Lower leg skin (tissue), 4 donors: ENCODE results near the gene POLA2. TPM values are rescaled to one million over a fixed set of nuclear protein-coding genes. Genes with fewer than 3 reads are reported as not detected.

Experiments
- DNase-seq, 2 donors: peaks; one replicate each; pipeline ENCODE4 v3.0.0-alpha.2; 2019; ENCODE audit warnings: low spot score in 2 of 2
- H3K4me3 ChIP-seq: fragments of 200-600 bp; sonication (generic); 2 replicates; pipeline ENCODE4 v1.5.1; 2017; ENCODE audit warnings: mild to moderate bottlenecking, low read depth; ENCODE audit not compliant: poor library complexity, severe bottlenecking
- POLR2A ChIP-seq, 2 donors: fragments of 450-650 bp; IDR thresholded peaks; one replicate each; pipeline ENCODE4 v1.6.1; 2016 to 2017; ENCODE audit warnings: antibody characterized with exemption in 2 of 2, mild to moderate bottlenecking in 1 of 2, moderate library complexity in 1 of 2
- WGBS, 2 donors: methylation state at CpG; one replicate each; pipeline ENCODE4 v1.1.5; 2018; 5-methylcytosine and 5-hydroxymethylcytosine counted together
- intact Hi-C: fragments of 100-400 bp; cut with DNase I; formaldehyde crosslinking; loops from one replicate; pipeline ENCODE4 v1.15.0; 2023; ENCODE audit warnings: low total_unique reads
- total RNA-seq, 4 donors: library from RNA; depleted of rRNA; stranded (reverse); fragments of >200 nt; gene quantifications; one replicate each; pipeline ENCODE4 v1.1.0, GENCODE V29; 2016
- TF ChIP-seq, protein P1 (sequence below), 3 donors: fragments of 450-650 bp; IDR thresholded peaks; one replicate each; pipeline ENCODE4 v1.5.1; 2016; ENCODE audit warnings: antibody characterized with exemption in 3 of 3, mild to moderate bottlenecking in 3 of 3, moderate library complexity in 2 of 3

POLA2 gene
- total RNA-seq: 10 to 100 TPM in 1 of 4 donors, 1 to 10 TPM in 3; 6.7 to 11.2 (median 7.6) TPM

DNA sequence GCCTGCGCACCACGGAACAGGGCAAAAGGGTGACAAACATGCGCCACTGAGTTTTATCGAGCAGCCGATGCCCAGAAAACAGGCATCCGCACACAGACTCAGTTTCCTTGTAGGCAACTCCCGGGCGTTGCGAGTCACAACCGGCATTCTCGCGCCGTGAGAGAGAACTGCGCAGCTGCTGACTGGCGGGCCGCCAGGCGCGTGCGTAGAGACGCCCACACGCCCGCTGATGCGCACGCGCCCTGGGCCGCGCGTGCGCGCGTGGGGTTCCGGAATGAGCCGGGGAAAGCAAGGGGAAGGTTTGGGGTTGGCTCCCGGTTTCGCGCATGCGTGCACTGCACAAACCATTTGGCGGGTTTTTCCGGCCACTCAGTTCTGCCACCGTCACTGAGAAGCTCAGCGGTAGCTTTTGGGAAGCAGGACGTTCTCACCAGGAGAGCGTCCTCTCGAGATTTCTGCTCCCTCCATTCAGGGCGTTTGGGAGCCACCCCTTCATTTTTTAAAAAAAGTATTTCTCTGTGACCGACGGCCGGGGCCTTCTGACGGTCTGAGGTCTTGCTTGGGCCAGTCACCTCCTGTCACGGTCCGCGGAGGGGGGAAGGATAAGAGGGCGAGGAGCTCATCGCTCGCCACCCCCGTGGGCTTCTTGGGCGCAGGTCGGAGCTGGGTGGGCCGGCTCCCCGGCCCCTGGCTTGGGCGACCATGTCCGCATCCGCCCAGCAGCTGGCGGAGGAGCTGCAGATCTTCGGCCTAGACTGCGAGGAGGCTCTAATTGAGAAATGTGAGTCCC is at the start of gene POLA2:
Gene POLA2, plus strand, starts transcription at position 372 of the 790 bp plus-strand sequence. Its CDS starts 331 bp downstream, at position 703.
- 0% methylated on average over 60 to 66 of the region's 66 CpGs for WGBS, 2 donors
- intact Hi-C loops: no loop called here
- DNase-seq: peak; percentile 91 to 98
- TF ChIP-seq, protein P1, sequence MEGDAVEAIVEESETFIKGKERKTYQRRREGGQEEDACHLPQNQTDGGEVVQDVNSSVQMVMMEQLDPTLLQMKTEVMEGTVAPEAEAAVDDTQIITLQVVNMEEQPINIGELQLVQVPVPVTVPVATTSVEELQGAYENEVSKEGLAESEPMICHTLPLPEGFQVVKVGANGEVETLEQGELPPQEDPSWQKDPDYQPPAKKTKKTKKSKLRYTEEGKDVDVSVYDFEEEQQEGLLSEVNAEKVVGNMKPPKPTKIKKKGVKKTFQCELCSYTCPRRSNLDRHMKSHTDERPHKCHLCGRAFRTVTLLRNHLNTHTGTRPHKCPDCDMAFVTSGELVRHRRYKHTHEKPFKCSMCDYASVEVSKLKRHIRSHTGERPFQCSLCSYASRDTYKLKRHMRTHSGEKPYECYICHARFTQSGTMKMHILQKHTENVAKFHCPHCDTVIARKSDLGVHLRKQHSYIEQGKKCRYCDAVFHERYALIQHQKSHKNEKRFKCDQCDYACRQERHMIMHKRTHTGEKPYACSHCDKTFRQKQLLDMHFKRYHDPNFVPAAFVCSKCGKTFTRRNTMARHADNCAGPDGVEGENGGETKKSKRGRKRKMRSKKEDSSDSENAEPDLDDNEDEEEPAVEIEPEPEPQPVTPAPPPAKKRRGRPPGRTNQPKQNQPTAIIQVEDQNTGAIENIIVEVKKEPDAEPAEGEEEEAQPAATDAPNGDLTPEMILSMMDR (IDR thresholded peaks at IDR 0.05): no peak
- peak in 1 of 2 donors; percentile 76 for TF ChIP-seq POLR2A (IDR thresholded peaks at IDR 0.05)
- H3K4me3 ChIP-seq: peak within 1 kb of the TSS; percentile 46

DNA sequence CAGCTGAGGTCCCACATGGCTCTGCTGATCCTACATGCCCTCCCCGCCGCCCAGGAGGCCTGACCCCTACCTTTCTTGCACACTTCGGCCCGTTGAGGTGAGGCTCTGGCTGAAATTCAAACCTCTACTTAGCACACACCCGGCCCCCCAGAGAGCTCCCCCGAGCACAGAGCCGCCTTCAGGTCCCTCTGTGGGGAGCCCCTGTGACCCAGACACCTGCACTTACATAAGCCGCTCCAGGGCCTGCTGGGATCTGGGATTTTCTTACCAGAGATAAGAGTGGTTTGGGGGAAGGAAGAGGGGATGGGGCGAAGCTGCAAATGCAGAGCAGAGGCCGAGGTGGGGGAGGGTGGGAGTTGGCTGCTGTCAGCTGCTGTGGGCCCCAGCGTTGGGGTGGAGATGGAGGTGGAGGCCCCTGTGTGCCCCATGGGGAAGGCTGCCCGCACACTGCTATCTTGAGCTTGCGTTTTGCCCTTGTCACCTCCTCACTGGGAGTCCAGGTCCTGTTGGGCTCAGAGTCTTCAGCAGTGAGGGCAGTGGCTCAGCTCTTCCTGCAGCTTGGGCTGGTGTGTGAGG is 49.4 kb upstream of the POLA2 start:
- DNase-seq: peak in 1 of 2 donors; percentile 79
- WGBS, 2 donors: 74 to 75% methylated on average over 13 of the region's 13 CpGs
- no peak overlapping the region for H3K4me3 ChIP-seq
- intact Hi-C loops: no loop called here
- no peak for TF ChIP-seq POLR2A (IDR thresholded peaks at IDR 0.05)
- TF ChIP-seq, protein P1 (IDR thresholded peaks at IDR 0.05): no peak

- peak in 1 of 2 donors; percentile 83 for DNase-seq
- no peak for TF ChIP-seq POLR2A (IDR thresholded peaks at IDR 0.05)
- TF ChIP-seq, protein P1 (IDR thresholded peaks at IDR 0.05): no peak
- 45 to 53% methylated on average over 15 to 17 of the region's 26 CpGs for WGBS, 2 donors
- H3K4me3 ChIP-seq: no peak overlapping the region
- intact Hi-C loops: no loop called here
These were observed 48.2 kb upstream of the POLA2 start for GRCh38 chr11:65213322-65214211.

- intact Hi-C loops: no loop called here
- TF ChIP-seq, protein P1 (IDR thresholded peaks at IDR 0.05): no peak
- no peak for TF ChIP-seq POLR2A (IDR thresholded peaks at IDR 0.05)
- 74 to 95% methylated on average over 9 to 14 of the region's 16 CpGs for WGBS, 2 donors
- peak in 1 of 2 donors; percentile 7 for DNase-seq
- H3K4me3 ChIP-seq: no peak overlapping the region
These were observed 47.4 kb upstream of the POLA2 start for GRCh38 chr11:65214212-65214845.

- WGBS, 2 donors: 92 to 94% methylated on average over 24 of the region's 24 CpGs
- no peak for TF ChIP-seq POLR2A (IDR thresholded peaks at IDR 0.05)
- intact Hi-C loops: no loop called here
These were observed 46.2 kb upstream of the POLA2 start for GRCh38 chr11:65215441-65216076.

More at GRCh38 chr11:65215441-65216076, 46.2 kb upstream of the POLA2 start:
- peak in 1 of 2 donors; percentile 59 for DNase-seq
- H3K4me3 ChIP-seq: no peak overlapping the region
